ENCODE data around the gene TBC1D10B.
"Not testable (repeated sequence)": the region's sequence is repeated elsewhere in the genome, so short reads cannot be mapped to it uniquely, and the experiment has no call there.

TBC1D10B gene

DNA sequence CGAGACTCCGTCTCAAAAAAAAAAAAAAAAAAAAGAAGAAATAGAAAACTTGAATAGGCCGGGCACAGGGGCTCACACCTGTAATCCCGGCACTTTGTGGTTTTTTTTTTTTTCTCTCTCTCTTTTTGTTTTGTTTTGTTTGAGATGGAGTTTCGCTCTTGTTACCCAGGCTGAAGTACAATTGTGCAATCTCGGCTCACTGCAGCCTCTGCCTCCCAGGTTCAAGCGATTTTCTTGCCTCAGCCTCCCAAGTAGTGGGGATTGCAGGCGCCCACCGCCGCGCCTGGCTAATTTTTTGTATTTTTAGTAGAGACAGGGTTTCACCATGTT lies 26.8 kb downstream of the TBC1D10B start:
- H3K4me3 ChIP-seq (ENCODE audit: insufficient read depth, low read depth, low read length); H3K4me1 ChIP-seq (ENCODE audit: control insufficient read depth, insufficient read depth, low read length); H3K27ac ChIP-seq (ENCODE audit: insufficient read depth, low read depth, low read length, poor library complexity, severe bottlenecking); H3K9me3 ChIP-seq (ENCODE audit: control insufficient read depth, low read length); H3K36me3 ChIP-seq (ENCODE audit: control insufficient read depth, insufficient read depth, low read length); H3K27me3 ChIP-seq (ENCODE audit: control insufficient read depth, insufficient read depth, low read length, poor library complexity, severe bottlenecking): not testable (repeated sequence)
- WGBS, 2 experiments: 92 to 97% methylated on average over 11 of the region's 11 CpGs

DNA sequence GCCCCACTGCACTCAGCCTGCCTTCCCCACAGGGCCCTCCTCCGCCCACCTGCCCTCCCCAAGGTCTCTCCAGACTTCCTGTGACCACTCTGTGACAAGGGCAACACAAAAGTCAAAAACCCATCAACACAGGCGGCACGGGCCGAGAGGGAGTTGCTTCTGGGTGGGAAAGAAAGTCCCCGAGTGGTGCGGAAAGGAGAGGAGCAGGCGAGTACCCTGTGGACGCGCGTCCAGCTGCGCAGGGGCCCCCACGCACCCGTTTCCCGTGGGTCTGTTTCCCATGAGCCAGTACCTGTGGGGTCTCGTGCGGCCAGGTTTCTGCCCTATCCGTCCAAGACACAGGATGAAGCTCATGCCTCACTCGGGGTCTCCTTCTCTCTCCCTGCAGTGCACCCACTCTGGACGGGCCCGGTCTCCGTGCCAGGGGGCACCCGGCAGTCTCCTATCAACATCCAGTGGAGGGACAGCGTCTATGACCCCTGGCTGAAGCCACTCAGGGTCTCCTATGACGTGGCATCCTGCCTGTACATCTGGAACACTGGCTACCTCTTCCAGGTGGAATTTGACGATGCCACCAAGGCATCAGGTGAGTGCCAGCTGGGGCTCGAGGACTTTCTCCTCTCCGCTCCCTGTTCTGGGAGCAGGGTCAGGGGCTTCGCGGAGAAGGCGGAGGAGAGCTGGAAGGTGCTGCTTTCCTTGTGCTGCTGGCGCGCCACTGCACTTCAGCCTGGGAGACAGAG lies 27.4 kb downstream of the TBC1D10B start:
- H3K27me3 ChIP-seq (ENCODE audit: control insufficient read depth, insufficient read depth, low read length, poor library complexity, severe bottlenecking): no peaks in the 10 kb centered on the region
- no peaks in the 10 kb centered on the region for H3K36me3 ChIP-seq (ENCODE audit: control insufficient read depth, insufficient read depth, low read length)
- H3K9me3 ChIP-seq (ENCODE audit: control insufficient read depth, low read length): no peaks in the 10 kb centered on the region
- WGBS, 2 experiments: 95 to 96% methylated on average over 32 of the region's 32 CpGs
- no peak overlapping the region for H3K4me3 ChIP-seq (ENCODE audit: insufficient read depth, low read depth, low read length)
- H3K27ac ChIP-seq (ENCODE audit: insufficient read depth, low read depth, low read length, poor library complexity, severe bottlenecking): no peak overlapping the region
- H3K4me1 ChIP-seq (ENCODE audit: control insufficient read depth, insufficient read depth, low read length): no peaks in the 10 kb centered on the region

DNA sequence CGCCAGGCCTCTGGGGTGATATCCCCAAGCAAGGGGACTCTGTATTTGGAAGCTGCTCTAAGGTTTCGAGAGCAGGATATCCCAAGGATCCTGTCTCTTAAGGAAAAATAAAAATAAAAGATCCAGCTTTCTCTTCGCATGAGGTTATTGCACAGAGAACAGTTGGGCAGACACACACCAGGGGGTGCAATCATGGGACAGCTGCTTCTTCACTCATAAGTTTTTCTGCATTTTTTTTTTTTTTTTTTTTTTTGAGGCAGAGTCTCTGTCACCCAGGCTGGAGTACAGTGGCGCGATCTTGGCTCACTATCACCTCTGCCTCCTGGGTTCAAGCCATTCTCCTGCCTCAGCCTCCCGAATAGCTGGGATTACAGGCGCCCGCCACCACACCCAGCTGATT lies 28.3 kb downstream of the TBC1D10B start:
- not testable (repeated sequence) for H3K27me3 ChIP-seq (ENCODE audit: control insufficient read depth, insufficient read depth, low read length, poor library complexity, severe bottlenecking); H3K9me3 ChIP-seq (ENCODE audit: control insufficient read depth, low read length); H3K4me3 ChIP-seq (ENCODE audit: insufficient read depth, low read depth, low read length); H3K4me1 ChIP-seq (ENCODE audit: control insufficient read depth, insufficient read depth, low read length); H3K36me3 ChIP-seq (ENCODE audit: control insufficient read depth, insufficient read depth, low read length); H3K27ac ChIP-seq (ENCODE audit: insufficient read depth, low read depth, low read length, poor library complexity, severe bottlenecking)
- WGBS, 2 experiments: 92 to 95% methylated on average over 8 of the region's 8 CpGs

DNA sequence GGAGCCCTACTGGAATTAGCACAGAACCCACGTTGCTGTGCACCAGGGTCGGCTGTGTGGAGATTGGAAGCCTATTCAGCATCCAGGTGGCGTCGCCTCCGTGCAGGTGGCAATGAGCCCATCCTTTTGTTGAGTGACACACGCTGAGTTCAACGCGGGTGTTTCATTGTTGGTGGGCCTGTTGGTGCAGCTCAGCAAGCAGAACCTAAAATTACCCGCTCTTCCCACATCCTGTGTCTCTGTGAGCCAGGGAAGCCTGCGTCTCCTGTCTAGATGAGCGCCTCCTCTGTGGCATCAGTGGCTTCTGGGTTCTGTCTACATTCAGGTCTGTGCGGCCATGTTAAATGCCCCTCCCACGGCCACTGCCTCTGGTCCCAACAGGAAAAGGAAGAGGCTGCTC lies 29.7 kb downstream of the TBC1D10B start:
- 92 to 93% methylated on average over 13 of the region's 13 CpGs for WGBS, 2 experiments
- no peak overlapping the region for H3K4me3 ChIP-seq (ENCODE audit: insufficient read depth, low read depth, low read length)

DNA sequence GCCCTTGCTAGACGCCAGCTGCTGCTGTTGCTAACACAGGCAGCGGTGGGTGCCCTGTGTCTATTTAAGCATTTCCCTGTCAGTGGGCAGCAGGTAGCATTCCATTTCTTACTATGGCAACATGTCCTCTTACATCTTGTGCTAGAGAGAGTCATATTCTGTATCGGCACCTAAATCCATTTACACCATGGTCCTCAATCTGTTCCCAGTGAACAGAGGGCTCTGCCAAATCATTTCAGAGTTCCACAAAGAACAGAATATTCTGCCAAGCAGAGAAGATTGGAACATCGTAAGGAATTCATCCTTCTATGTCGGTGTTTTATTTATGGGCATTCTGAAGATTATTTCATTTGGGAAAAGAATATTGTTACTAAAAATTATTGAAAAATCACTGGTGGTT lies 31.6 kb downstream of the TBC1D10B start:
- H3K27me3 ChIP-seq (ENCODE audit: control insufficient read depth, insufficient read depth, low read length, poor library complexity, severe bottlenecking); H3K36me3 ChIP-seq (ENCODE audit: control insufficient read depth, insufficient read depth, low read length); H3K27ac ChIP-seq (ENCODE audit: insufficient read depth, low read depth, low read length, poor library complexity, severe bottlenecking); H3K4me1 ChIP-seq (ENCODE audit: control insufficient read depth, insufficient read depth, low read length); H3K4me3 ChIP-seq (ENCODE audit: insufficient read depth, low read depth, low read length); H3K9me3 ChIP-seq (ENCODE audit: control insufficient read depth, low read length): not testable (repeated sequence)
- WGBS, 2 experiments: 91 to 97% methylated on average over 3 to 4 of the region's 5 CpGs

More for the DNA sequence above, 29.7 kb downstream of the TBC1D10B start:
- Histone ChIP-seq H3K36me3 (ENCODE audit: control insufficient read depth, insufficient read depth, low read length) (no peaks in the 10 kb centered on the region), H3K27ac (ENCODE audit: insufficient read depth, low read depth, low read length, poor library complexity, severe bottlenecking) (no peak overlapping the region), H3K4me1 (ENCODE audit: control insufficient read depth, insufficient read depth, low read length) (no peaks in the 10 kb centered on the region), H3K27me3 (ENCODE audit: control insufficient read depth, insufficient read depth, low read length, poor library complexity, severe bottlenecking) (no peaks in the 10 kb centered on the region), H3K9me3 (ENCODE audit: control insufficient read depth, low read length) (no peaks in the 10 kb centered on the region)

DNA sequence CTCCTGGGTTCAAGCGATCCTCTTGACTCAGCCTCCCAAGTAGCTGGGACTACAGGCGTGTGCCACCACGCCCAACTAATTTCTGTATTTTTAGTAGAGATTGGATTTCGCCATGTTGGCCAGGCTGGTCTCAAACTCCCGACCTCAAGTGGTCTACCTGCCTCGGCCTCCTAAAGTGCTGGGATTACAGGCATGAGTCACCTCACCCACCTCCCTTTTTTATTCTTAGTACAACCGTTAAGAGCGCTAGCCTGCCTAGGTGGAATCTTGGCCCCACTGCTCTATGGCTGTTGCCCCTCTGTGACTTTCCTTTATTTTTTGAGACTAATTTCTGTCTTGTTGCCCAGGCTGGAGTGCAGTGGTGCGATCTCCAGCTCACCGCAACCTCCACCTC lies 32.3 kb downstream of the TBC1D10B start:
- 93% methylated on average over 9 to 10 of the region's 10 CpGs for WGBS, 2 experiments
- H3K36me3 ChIP-seq (ENCODE audit: control insufficient read depth, insufficient read depth, low read length); H3K4me1 ChIP-seq (ENCODE audit: control insufficient read depth, insufficient read depth, low read length); H3K27ac ChIP-seq (ENCODE audit: insufficient read depth, low read depth, low read length, poor library complexity, severe bottlenecking); H3K27me3 ChIP-seq (ENCODE audit: control insufficient read depth, insufficient read depth, low read length, poor library complexity, severe bottlenecking); H3K9me3 ChIP-seq (ENCODE audit: control insufficient read depth, low read length); H3K4me3 ChIP-seq (ENCODE audit: insufficient read depth, low read depth, low read length): not testable (repeated sequence)

DNA sequence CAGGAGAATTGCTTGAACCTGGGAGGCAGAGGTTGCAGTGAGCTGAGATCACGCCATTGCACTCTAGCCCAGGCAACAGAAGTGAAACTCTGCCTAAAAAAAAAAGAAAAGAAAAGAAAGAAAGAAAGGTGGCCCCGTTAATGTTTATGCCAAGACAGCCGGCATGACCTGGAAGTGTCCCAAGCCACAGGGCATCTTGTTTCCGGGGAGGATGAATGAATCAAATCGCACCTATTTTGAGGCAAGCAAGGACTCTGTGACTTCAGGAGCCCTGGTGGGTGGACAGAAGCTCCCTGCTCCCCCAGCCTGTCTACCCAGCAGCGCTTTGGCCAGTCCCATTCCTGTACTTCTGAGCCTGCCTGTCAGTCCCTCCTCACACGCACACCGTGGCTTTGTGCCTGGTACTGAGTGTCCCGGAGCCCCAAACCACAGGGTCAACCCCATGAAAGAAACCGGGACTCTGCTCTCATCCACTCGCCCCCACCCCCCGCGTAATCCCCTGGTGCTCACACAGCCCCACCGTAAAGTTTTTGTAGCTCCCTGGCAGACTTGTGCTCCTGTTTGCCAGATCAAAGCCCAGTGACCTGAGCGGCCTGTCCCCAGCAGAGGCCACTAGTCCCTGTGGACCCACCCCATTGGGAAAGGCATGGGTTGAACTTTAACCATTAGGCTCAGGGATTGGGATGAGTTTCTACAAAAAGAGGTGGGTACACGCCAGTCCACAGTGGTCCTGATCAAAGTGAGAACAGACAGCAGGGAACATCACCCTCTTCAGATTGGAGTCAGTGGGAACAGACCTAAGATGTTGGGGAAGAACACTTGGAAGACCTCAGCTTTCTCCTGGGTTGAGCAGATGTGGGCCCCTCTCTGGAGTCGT lies 34.5 kb downstream of the TBC1D10B start:
- WGBS, 2 experiments: 82 to 84% methylated on average over 17 of the region's 17 CpGs
- H3K27ac ChIP-seq (ENCODE audit: insufficient read depth, low read depth, low read length, poor library complexity, severe bottlenecking): no peak overlapping the region
- H3K4me3 ChIP-seq (ENCODE audit: insufficient read depth, low read depth, low read length): no peak overlapping the region

DNA sequence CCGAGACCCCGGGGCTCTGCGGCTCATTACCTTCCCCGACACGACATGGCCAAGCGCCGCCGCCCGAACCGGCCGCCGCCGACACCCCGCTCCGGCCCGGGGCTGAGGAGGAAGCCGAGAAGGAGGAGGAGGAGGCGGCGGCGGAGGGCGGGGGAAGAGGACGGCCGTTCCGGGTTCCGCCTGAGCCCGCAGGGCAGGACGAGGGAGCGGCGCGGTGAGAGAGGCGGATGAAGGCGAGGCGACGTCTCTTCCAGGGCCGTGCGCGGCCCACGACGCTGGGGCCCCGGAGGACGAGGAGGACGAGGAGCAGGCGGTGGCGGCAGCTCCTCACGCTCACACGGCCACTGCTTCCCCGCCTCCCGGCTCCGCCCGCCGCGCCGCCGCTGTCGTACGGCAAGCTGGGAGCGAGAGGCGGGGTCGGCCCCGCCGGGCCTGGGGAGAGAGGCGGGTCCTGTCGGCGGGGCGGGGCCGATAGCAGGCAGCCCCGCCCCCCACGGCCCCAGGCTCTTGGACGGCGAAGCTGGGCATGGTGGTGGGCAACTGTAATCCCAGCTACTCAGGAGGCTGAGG lies 35.2 kb downstream of the TBC1D10B start:
- Histone ChIP-seq H3K4me3 (ENCODE audit: insufficient read depth, low read depth, low read length) (peak overlapping the region; percentile 58), H3K27ac (ENCODE audit: insufficient read depth, low read depth, low read length, poor library complexity, severe bottlenecking) (peak overlapping the region; percentile 92)
- not testable (repeated sequence) for H3K27me3 ChIP-seq (ENCODE audit: control insufficient read depth, insufficient read depth, low read length, poor library complexity, severe bottlenecking); H3K9me3 ChIP-seq (ENCODE audit: control insufficient read depth, low read length); H3K36me3 ChIP-seq (ENCODE audit: control insufficient read depth, insufficient read depth, low read length); H3K4me1 ChIP-seq (ENCODE audit: control insufficient read depth, insufficient read depth, low read length)
- whole genome bisulfite sequencing, 2 experiments: 0 to 1% methylated on average over 68 to 70 of the region's 70 CpGs

More for the DNA sequence above, 34.5 kb downstream of the TBC1D10B start:
- H3K4me1 ChIP-seq (ENCODE audit: control insufficient read depth, insufficient read depth, low read length): no peaks in the 10 kb centered on the region
- no peaks in the 10 kb centered on the region for H3K9me3 ChIP-seq (ENCODE audit: control insufficient read depth, low read length)
- H3K36me3 ChIP-seq (ENCODE audit: control insufficient read depth, insufficient read depth, low read length): no peaks in the 10 kb centered on the region
- H3K27me3 ChIP-seq (ENCODE audit: control insufficient read depth, insufficient read depth, low read length, poor library complexity, severe bottlenecking): no peaks in the 10 kb centered on the region

DNA sequence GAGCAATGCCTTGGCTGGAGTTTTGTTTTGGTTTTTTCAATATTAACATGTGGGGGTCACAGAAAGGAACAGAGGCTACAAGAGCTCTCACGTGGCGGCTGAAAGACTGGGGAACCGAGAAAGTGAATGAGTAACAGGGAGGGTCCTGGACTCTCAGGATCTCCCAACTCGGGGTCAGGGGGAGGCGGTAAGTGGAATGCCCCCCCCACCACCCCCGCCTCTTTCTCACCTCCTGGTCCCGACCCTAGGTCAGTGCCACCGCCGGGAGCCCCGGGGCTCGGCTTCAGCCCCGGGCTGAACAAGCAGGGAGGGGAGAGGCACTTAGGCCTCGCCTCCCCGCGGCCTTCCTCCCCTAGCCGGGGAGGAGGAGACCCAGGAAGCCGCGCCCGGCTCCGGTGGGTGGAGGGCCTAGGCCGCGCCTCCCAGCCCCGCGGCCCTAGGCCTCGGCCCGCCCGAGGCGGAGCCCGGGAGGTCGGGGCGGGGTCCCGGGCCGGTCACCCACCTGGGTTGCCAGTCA lies 35.8 kb downstream of the TBC1D10B start:
- H3K36me3 ChIP-seq (ENCODE audit: control insufficient read depth, insufficient read depth, low read length); H3K27me3 ChIP-seq (ENCODE audit: control insufficient read depth, insufficient read depth, low read length, poor library complexity, severe bottlenecking); H3K4me1 ChIP-seq (ENCODE audit: control insufficient read depth, insufficient read depth, low read length); H3K9me3 ChIP-seq (ENCODE audit: control insufficient read depth, low read length): not testable (repeated sequence)
- Histone ChIP-seq H3K4me3 (ENCODE audit: insufficient read depth, low read depth, low read length) (peak overlapping the region; percentile 58), H3K27ac (ENCODE audit: insufficient read depth, low read depth, low read length, poor library complexity, severe bottlenecking) (peak overlapping the region; percentile 8)
- WGBS, 2 experiments: 0 to 1% methylated on average over 14 of the region's 33 CpGs

DNA sequence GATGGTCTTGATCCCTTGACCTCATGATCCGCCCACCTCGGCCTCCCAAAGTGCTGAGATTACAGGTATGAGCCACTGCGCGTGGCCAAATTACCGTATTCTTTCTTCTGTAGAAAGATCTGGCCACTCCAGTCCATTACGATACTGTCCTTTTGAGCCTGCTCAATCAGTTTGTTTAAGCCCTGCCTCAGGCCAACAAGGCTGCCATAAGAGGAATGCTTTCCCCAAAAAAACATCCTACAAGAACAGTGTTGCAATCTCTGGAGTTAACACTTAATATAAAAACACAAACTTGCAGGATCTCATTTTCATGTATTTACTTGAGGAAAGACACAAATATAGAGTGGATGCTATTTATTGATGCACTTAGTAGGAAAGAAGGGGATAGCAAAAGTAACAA lies 46.1 kb downstream of the TBC1D10B start:
- not testable (repeated sequence) for H3K4me1 ChIP-seq (ENCODE audit: control insufficient read depth, insufficient read depth, low read length); H3K9me3 ChIP-seq (ENCODE audit: control insufficient read depth, low read length); H3K36me3 ChIP-seq (ENCODE audit: control insufficient read depth, insufficient read depth, low read length); H3K4me3 ChIP-seq (ENCODE audit: insufficient read depth, low read depth, low read length); H3K27me3 ChIP-seq (ENCODE audit: control insufficient read depth, insufficient read depth, low read length, poor library complexity, severe bottlenecking); H3K27ac ChIP-seq (ENCODE audit: insufficient read depth, low read depth, low read length, poor library complexity, severe bottlenecking)
- 91 to 96% methylated on average over 6 of the region's 6 CpGs for WGBS, 2 experiments

Data from ectodermal cell (in vitro differentiated cells).